Transverse colon (tissue), 4 donors: ENCODE data around the gene TNRC6C. TPM values are rescaled to one million over a fixed set of nuclear protein-coding genes. Genes with fewer than 3 reads are reported as not detected.

Source experiments
- DNase-seq: peaks from one replicate; pipeline ENCODE4 v3.0.0-alpha.2; 2019
- H3K27ac ChIP-seq, 4 donors: fragments of 200-600 bp; sonication (generic); 2 replicates each; pipeline ENCODE4 v1.5.1; 2016 to 2018; ENCODE audit warnings: inconsistent platforms in 4 of 4
- H3K27me3 ChIP-seq: fragments of 200-600 bp; sonication (generic); 2 replicates; pipeline ENCODE4 v1.5.1; 2017; ENCODE audit warnings: inconsistent platforms
- H3K36me3 ChIP-seq, 4 donors: fragments of 200-600 bp; sonication (generic); 2 replicates each; pipeline ENCODE4 v1.5.1; 2017 to 2019; ENCODE audit warnings: inconsistent platforms in 4 of 4
- H3K4me1 ChIP-seq, 4 donors: fragments of 200-600 bp; sonication (generic); 2 replicates each; pipeline ENCODE4 v1.5.1; 2017 to 2020; ENCODE audit warnings: inconsistent platforms in 4 of 4
- H3K4me3 ChIP-seq, 4 donors: fragments of 200-600 bp; sonication (generic); 1 replicate in 1 of 4; 2 replicates in 3 of 4; pipeline versions ENCODE4 v1.5.1 to v1.6.1; 2017 to 2019; ENCODE audit warnings: inconsistent platforms in 4 of 4
- H3K9me3 ChIP-seq, 2 donors: fragments of 200-600 bp; sonication (generic); 2 replicates each; pipeline ENCODE4 v1.5.1; 2017 to 2019; ENCODE audit warnings: inconsistent platforms in 2 of 2
- EP300 ChIP-seq: sonication (generic); formaldehyde crosslinking; IDR thresholded peaks from one replicate; pipeline ENCODE4 v1.6.1; 2017; ENCODE audit warnings: antibody characterized with exemption, low read depth
- POLR2A ChIP-seq: fragments of 450-650 bp; IDR thresholded peaks from one replicate; pipeline ENCODE4 v1.6.1; 2016; ENCODE audit warnings: antibody characterized with exemption, mild to moderate bottlenecking, moderate library complexity
- POLR2AphosphoS5 ChIP-seq, 3 donors: sonication (generic); formaldehyde crosslinking; IDR thresholded peaks; one replicate each; pipeline ENCODE4 v1.6.1; 2016; ENCODE audit warnings: antibody characterized with exemption in 3 of 3
- WGBS, 2 donors: methylation state at CpG; one replicate each; pipeline ENCODE4 v1.1.5; 2018; ENCODE audit warnings: low coverage in 1 of 2; 5-methylcytosine and 5-hydroxymethylcytosine counted together
- in situ Hi-C, 4 donors: fragments of 200-750 bp; cut with MboI; loops; one replicate each; pipeline versions ENCODE4 v1.15.0 to v1.15.1; 2017; ENCODE audit warnings: low sequenced_read_pairs in 3 of 4, low pct_ligation_motif_present in 1 of 4, low pct_unique_long_range_greater_than_20kb in 1 of 4
- intact Hi-C: fragments of 100-400 bp; cut with DNase I; formaldehyde crosslinking; loops from one replicate; pipeline ENCODE4 v1.15.1; 2023; ENCODE audit warnings: low total_unique reads
- total RNA-seq, 4 donors: library from RNA; depleted of rRNA; stranded (reverse); fragments of >200 nt; gene quantifications; one replicate each; pipeline ENCODE4 v1.1.0, GENCODE V29; 2016
- TF ChIP-seq, protein P1 (sequence below), 5 experiments: fragments of 200-600 bp in 3 of 5; fragments of 450-650 bp in 2 of 5; sonication (generic) in 3 of 5; IDR thresholded peaks; 1 replicate in 2 of 5; 2 replicates in 3 of 5; pipeline ENCODE4 v1.5.1; 2016 to 2017; ENCODE audit warnings: antibody characterized with exemption in 5 of 5, inconsistent platforms in 3 of 5, mild to moderate bottlenecking in 2 of 5, moderate library complexity in 1 of 5

Gene TNRC6C
- total RNA-seq, 4 donors from 2014 or later = 7.5 to 16.9 (median 9.9) TPM

DNA sequence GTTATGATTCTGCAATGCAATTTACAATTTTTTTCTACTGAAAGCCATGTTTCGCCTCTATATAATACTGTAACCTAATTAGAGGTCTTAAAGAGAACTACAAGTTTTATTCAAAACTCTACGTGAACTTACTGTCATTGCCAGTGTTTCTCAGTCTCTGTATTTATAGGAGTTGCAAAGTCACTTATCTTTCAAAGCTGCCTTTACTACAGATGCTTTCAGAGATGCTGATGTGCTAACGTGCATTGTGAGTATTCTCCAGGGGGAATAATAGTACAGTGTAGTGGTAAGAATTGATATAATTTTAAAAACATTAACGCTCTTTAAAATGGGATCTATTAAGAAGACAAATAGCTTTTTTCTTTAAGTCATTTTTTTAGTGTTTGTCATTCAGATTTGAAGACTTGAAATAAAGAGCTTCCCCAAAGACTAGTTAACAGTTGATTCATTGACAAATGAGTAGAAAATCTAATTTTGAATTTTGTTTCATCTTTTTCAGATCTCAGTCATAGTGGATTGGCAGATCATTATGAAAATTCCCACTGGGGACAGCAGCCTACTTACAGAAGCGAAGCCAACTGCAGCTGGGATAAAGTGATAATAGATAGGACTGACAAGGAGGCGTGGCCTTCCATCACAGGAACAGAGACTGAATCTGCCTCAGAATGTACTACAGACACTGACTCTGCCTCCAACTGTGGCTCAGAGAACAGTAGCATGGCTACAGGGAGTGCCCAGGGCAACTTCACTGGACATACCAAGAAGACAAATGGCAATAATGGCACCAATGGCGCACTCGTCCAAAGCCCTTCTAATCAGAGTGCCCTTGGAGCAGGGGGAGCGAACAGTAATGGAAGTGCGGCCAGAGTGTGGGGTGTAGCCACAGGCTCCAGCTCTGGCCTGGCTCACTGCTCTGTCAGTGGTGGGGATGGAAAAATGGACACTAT is 90.1 kb downstream of the TNRC6C start:
- no peaks in the 10 kb centered on the region for H3K4me1 ChIP-seq
- no peaks in the 10 kb centered on the region for H3K27me3 ChIP-seq
- no peak for DNase-seq
- WGBS, 2 donors = 96% methylated on average over 6 to 10 of the region's 10 CpGs
- no peak overlapping the region for H3K4me3 ChIP-seq
- intact Hi-C loops = no loop called here
- in situ Hi-C loops = no loop called here
- H3K36me3 ChIP-seq = peaks cover 0 to 16% (median 7%) of the 10 kb centered on the region in 4 donors
- TF ChIP-seq, protein P1, sequence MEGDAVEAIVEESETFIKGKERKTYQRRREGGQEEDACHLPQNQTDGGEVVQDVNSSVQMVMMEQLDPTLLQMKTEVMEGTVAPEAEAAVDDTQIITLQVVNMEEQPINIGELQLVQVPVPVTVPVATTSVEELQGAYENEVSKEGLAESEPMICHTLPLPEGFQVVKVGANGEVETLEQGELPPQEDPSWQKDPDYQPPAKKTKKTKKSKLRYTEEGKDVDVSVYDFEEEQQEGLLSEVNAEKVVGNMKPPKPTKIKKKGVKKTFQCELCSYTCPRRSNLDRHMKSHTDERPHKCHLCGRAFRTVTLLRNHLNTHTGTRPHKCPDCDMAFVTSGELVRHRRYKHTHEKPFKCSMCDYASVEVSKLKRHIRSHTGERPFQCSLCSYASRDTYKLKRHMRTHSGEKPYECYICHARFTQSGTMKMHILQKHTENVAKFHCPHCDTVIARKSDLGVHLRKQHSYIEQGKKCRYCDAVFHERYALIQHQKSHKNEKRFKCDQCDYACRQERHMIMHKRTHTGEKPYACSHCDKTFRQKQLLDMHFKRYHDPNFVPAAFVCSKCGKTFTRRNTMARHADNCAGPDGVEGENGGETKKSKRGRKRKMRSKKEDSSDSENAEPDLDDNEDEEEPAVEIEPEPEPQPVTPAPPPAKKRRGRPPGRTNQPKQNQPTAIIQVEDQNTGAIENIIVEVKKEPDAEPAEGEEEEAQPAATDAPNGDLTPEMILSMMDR (IDR thresholded peaks at IDR 0.05) = no peak
- TF ChIP-seq POLR2AphosphoS5 (IDR thresholded peaks at IDR 0.05) (no peak), EP300 (no peak), POLR2A (no peak)
- no peaks in the 10 kb centered on the region for H3K9me3 ChIP-seq
- no peak overlapping the region for H3K27ac ChIP-seq

DNA sequence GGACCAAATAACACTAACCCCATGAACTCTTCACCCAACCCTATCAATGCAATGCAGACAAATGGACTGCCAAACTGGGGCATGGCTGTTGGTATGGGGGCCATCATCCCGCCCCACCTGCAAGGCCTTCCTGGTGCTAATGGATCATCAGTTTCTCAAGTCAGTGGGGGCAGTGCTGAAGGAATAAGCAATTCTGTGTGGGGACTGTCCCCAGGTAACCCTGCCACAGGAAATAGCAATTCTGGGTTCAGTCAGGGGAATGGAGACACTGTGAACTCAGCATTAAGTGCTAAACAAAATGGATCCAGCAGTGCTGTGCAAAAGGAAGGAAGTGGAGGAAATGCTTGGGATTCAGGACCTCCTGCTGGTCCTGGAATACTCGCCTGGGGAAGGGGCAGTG is 91.1 kb downstream of the TNRC6C start:
- peaks cover 0 to 16% (median 7%) of the 10 kb centered on the region in 4 donors for H3K36me3 ChIP-seq

DNA sequence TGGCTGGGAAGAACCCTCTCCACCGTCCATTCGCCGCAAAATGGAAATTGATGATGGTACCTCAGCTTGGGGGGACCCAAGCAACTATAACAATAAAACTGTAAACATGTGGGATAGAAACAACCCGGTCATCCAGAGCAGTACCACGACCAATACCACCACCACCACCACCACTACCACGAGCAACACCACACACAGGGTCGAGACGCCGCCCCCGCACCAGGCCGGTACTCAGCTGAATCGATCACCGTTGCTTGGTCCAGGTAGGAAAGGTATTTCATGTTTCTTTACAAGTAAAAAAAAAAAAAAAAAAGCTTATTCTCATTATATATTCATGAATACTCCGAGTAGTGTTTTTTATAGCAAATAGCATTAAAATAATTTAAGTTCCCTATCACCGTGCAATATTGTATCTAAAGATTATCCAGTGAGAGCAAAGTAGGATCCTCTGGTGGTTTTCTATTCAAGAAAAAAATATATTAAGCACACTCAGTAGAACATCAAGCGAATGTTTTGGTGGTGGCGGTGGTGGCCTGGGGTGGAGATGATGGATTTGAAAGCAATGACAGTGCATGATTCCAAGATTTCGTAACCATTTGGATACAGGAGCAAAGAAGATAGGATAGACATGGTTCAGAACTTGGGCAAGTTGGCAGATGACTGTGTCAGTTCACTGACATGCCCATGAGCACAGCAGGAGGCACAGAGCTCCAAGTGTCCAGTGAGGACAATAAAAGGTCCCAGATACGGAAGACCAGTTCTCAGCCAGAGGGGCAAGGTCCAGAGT is 92.9 kb downstream of the TNRC6C start:
- H3K36me3 ChIP-seq = peaks cover 0 to 16% (median 7%) of the 10 kb centered on the region in 4 donors
- WGBS, 2 donors = 91 to 94% methylated on average over 8 to 19 of the region's 19 CpGs
- no peak overlapping the region for H3K4me3 ChIP-seq
- H3K4me1 ChIP-seq = no peaks in the 10 kb centered on the region
- TF ChIP-seq POLR2A (no peak), POLR2AphosphoS5 (IDR thresholded peaks at IDR 0.05) (no peak), EP300 (no peak)
- TF ChIP-seq, protein P1 (IDR thresholded peaks at IDR 0.05) = no peak
- in situ Hi-C loops = no loop called here
- no peaks in the 10 kb centered on the region for H3K27me3 ChIP-seq
- intact Hi-C loops = loop anchor here (10.0 kb wide), 1 partner anchor 1003 kb away; no protein-coding TSS in a partner anchor
- no peaks in the 10 kb centered on the region for H3K9me3 ChIP-seq
- no peak for DNase-seq
- H3K27ac ChIP-seq = no peak overlapping the region

More for the DNA sequence above, 91.1 kb downstream of the TNRC6C start:
- no peak overlapping the region for H3K4me3 ChIP-seq
- intact Hi-C loops (loop anchor here (10.0 kb wide), 1 partner anchor 1005 kb away; no protein-coding TSS in a partner anchor), in situ Hi-C loops (no loop called here)
- H3K9me3 ChIP-seq = no peaks in the 10 kb centered on the region
- no peak overlapping the region for H3K27ac ChIP-seq
- DNase-seq = no peak
- no peaks in the 10 kb centered on the region for H3K27me3 ChIP-seq
- 85% methylated on average over 2 of the region's 2 CpGs; no CpG with 5 or more reads in 1 of the 2 donors for WGBS, 2 donors
- no peaks in the 10 kb centered on the region for H3K4me1 ChIP-seq
- TF ChIP-seq POLR2AphosphoS5 (IDR thresholded peaks at IDR 0.05) (no peak), POLR2A (no peak), EP300 (no peak)
- TF ChIP-seq, protein P1 (IDR thresholded peaks at IDR 0.05) = no peak
